ENCODE results near the gene LGALS14. TPM values are rescaled to one million over a fixed set of nuclear protein-coding genes. Genes with fewer than 3 reads are reported as not detected.
"Not testable (repeated sequence)": the region's sequence is repeated elsewhere in the genome, so short reads cannot be mapped to it uniquely, and the experiment has no call there.

The LGALS14 gene, protein sequence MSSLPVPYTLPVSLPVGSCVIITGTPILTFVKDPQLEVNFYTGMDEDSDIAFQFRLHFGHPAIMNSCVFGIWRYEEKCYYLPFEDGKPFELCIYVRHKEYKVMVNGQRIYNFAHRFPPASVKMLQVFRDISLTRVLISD
- not detected in 2 replicates for total RNA-seq (2014; rRNA removed; shearing (Covaris generic))

DNA sequence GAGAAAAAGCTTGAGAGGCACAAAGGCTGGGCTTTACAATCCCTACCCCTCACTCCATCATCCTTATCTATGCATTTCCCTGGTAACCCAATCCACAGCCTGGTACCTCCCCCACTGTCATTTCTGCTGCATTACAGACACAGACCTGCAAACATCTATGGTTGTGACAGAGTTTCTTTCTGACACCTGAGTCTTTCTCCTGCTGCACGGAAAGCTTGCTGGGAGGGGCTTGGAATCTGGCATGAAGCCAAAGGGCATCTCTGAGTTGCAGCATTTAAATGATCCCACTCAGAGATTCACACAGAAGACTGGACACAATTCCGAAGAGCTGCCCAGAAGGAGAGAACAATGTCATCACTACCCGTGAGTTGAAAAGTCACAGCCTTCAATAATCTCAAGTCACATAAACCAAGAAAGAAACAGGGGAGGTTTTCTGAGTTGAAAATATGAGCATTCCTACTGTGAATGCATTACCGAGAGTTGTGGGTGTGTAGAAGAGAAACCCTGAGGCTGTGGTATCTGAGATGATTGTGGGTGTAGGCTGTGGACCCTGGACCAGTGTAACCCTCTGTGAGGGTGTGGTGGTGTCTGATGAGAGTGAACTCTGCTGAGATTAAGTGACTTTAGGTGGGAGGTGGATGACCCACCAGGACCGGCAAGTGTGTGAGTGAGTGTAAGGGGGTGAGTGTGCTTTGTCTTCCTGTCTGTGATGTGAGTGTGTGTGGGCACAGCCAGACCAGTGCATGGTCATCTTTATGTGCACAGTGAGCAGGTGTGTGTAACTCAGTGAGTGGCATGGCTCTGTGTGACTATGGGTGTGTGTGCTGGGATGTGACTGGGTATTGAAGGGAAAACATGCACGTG lies at the start of gene LGALS14:
TSS of gene LGALS14 (plus strand) at position 301 of the 864 bp plus-strand sequence. CDS start at position 349, 48 bp downstream.
- Histone ChIP-seq H3K27ac (no peak within 1 kb of the TSS), H3K9me3 (replicated peaks) (0 out of 2 replicates have a peak, but pooled peaks cover 3% of the 10 kb centered on the region), H3K27me3 (no peaks in the 10 kb centered on the region; the same call in 1 of the 2 replicates), H3K36me3 (no peaks in the 10 kb centered on the region), H3K4me1 (no peaks in the 10 kb centered on the region), H3K4me3 (no peak within 1 kb of the TSS)
- DNase-seq: peak in 1 of 2 experiments; percentile 21

DNA sequence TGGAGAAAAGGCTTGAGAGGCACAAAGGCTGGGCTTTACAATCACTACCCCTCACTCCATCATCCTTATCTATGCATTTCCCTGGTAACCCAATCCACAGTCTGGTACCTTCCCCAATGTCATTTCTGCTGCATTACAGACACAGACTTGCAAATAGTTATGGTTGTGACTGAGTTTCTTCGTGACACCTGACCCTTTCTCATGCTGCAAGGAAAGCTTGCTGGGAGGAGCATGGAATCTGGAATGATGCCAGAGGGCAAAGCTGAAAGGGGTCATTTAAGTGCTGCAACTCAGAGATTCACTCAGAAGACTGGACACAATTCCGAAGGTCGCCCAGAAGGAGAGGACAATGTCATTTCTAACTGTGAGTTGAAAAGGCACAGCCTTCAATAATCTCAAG lies 48.7 kb upstream of the LGALS14 start, which contains the start of gene LGALS16:
TSS of gene LGALS16 (plus strand) at position 301 of the 400 bp plus-strand sequence. CDS start at position 350, 49 bp downstream.
- no peak within 1 kb of the TSS for H3K27ac ChIP-seq
- H3K4me1 ChIP-seq: no peaks in the 10 kb centered on the region
- peaks cover 3% of the 10 kb centered on the region; the same call in 1 of the 2 replicates for H3K27me3 ChIP-seq
- H3K4me3 ChIP-seq: no peak within 1 kb of the TSS
- H3K36me3 ChIP-seq: no peaks in the 10 kb centered on the region
- no peaks in the 10 kb centered on the region for H3K9me3 ChIP-seq (replicated peaks)
- DNase-seq: no peak

DNA sequence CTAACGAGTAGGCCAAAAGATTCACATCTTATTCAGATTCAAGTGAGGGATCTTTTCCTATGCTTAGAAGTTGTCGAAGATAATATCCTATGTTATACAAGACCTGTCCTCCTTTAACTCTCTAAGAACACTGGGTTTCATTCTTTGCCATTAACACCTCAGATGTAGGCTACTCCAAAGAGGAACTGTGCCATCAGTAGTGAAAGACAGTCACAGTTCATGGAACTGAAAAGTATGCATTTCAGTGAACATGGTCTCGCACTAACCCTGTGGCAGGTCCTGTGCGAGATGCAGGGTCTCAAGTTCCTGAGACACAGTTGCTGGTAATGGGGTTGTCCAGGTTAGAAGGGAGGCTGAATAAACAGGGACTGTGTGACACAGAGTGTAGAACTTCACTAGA lies 44.5 kb upstream of the LGALS14 start:
- no peak for DNase-seq
- no peaks in the 10 kb centered on the region; the same call in 1 of the 2 replicates for H3K9me3 ChIP-seq (replicated peaks)
- no peak overlapping the region for H3K27ac ChIP-seq
- H3K36me3 ChIP-seq: no peaks in the 10 kb centered on the region
- H3K27me3 ChIP-seq: peaks cover 3% of the 10 kb centered on the region; the same call in 1 of the 2 replicates
- H3K4me1 ChIP-seq: no peaks in the 10 kb centered on the region
- H3K4me3 ChIP-seq: no peak overlapping the region

DNA sequence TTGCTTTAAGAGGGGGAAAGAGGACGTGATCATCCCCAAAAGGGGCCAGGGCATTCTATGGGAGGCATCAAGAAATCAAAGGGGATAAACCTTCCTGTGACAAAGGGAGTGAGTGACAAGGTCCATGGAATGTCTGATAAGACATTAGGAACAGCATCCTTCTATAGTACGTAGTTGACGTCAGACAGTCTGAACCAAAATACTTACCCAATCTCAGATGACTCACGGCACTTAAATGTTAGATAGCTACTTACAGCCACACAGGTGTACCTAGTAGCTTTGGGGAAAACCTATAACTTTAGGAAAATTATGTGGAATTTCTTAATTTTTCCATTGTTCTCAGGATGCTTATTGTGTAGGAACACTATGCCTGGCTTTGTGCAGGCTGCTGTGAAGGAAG lies 43.6 kb upstream of the LGALS14 start:
- Histone ChIP-seq H3K9me3 (replicated peaks) (peaks cover 3% of the 10 kb centered on the region; the same call in 1 of the 2 replicates), H3K27ac (no peak overlapping the region), H3K27me3 (peaks cover 3% of the 10 kb centered on the region; the same call in 1 of the 2 replicates), H3K4me1 (no peaks in the 10 kb centered on the region), H3K4me3 (no peak overlapping the region), H3K36me3 (no peaks in the 10 kb centered on the region)
- DNase-seq: no peak

DNA sequence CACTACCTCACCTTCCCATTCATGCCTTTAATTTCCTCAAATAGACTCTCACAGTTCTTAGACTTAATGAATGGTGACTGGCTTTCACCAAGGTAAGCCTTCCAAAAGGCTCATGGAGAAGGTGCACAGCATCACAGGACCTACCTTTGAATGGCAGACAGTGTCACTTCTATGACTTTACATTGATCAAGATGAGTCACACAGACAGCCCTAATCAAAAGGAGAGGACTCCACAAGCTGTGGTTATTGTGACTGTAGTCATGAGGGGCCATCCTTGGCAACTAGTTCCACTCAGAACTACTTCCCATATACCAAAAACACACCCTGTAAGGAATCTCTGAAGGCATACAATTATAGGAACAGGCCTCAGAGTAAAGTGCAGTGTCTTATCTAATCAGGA lies 42.7 kb upstream of the LGALS14 start:
- no peak for DNase-seq
- peaks cover 3% of the 10 kb centered on the region; the same call in 1 of the 2 replicates for H3K27me3 ChIP-seq
- no peaks in the 10 kb centered on the region for H3K36me3 ChIP-seq
- H3K9me3 ChIP-seq (replicated peaks): peaks cover 3% of the 10 kb centered on the region; the same call in 1 of the 2 replicates
- H3K27ac ChIP-seq: no peak overlapping the region
- no peak overlapping the region for H3K4me3 ChIP-seq
- H3K4me1 ChIP-seq: no peaks in the 10 kb centered on the region

DNA sequence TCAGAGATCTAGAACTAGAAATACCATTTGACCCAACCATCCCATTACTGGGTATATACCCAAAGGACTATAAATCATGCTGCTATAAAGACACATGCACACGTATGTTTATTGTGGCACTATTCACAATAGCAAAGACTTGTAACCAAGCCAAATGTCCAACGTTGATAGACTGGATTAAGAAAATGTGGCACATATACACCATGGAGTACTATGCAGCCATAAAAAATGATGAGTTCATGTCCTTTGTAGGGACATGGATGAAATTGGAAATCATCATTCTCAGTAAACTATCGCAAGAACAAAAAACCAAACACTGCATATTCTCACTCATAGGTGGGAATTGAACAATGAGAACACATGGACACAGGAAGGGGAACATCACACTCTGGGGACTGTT lies 34.4 kb upstream of the LGALS14 start:
- not testable (repeated sequence) for H3K27ac ChIP-seq; H3K4me3 ChIP-seq; H3K9me3 ChIP-seq (replicated peaks); H3K4me1 ChIP-seq; H3K27me3 ChIP-seq; DNase-seq; H3K36me3 ChIP-seq

DNA sequence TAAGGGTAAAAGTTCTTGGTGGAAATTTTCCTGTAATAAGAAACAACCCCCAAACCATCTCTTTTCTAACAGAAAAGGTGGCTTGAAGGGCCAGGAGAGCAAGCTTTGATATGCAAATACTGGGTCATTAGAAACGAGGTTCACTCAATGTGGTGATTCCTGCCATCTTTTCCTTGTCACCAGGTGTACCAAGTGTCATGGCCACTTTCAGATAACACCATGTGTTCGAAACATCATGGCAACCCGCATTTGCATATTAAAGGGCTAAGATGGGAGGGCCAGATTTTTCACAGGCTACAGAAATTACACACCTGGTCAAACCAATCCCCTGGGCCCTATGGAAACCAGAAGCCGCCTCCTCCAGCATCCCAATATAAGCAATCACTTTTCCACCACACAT lies 33.3 kb upstream of the LGALS14 start:
- Histone ChIP-seq H3K27ac (no peak overlapping the region), H3K27me3 (no peaks in the 10 kb centered on the region), H3K36me3 (no peaks in the 10 kb centered on the region), H3K4me1 (no peaks in the 10 kb centered on the region), H3K4me3 (no peak overlapping the region), H3K9me3 (replicated peaks) (no peaks in the 10 kb centered on the region)
- DNase-seq: no peak

DNA sequence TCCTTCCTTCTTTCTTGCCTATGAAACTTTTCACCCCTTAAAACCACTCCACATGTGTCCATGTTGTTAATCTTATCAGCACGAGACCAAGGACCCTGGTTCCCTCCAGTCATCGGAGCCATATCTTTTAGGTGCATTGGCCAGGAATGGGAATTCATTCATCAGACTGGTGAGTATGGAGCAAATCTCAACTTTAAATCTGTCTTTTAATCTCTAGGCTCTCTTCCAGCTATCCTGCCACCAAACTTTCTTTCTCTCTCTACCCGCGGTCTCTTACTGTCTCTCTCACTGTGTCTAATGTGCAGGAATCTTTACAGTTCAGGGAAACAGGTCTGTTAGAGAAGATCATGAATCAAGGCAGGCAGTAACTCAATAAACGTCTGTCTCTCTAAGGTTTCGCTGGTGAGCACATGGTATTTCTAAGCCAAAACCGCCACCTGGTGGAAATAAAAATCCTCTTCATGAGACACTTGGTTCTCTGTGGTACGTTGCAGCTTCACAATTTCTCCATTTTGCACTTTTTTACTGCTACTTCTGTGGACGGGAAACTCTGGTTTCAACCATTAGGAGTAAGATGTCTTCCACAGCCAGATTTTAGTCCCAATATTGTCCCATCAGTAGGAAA lies 32.4 kb upstream of the LGALS14 start:
- H3K36me3 ChIP-seq: no peaks in the 10 kb centered on the region
- DNase-seq: peak; percentile 52 to 85

DNA sequence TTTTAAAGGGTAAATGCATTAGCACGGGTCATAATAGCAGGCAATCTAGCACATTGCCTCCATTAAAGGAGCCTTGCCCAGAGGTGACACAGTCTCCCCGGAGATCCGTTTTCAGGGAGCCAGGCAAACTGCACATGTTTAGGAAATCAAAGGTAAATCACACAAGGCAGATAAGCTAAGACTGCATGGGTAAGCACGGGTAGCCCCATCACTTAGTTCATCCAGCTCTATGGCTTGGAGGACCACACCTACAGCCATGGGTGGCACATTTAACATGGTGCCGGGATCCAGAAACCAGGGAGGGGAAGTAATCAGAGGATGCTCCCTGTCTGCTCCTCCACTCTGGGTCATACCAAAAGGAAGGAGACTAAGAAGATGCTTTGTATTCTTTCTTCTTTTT lies 31.8 kb upstream of the LGALS14 start:
- DNase-seq: no peak
- Histone ChIP-seq H3K36me3 (no peaks in the 10 kb centered on the region), H3K27me3 (no peaks in the 10 kb centered on the region), H3K4me1 (peaks cover 5% of the 10 kb centered on the region), H3K4me3 (no peak overlapping the region), H3K27ac (no peak overlapping the region), H3K9me3 (replicated peaks) (no peaks in the 10 kb centered on the region)

More for the DNA sequence above, 32.4 kb upstream of the LGALS14 start:
- H3K4me1 ChIP-seq: no peaks in the 10 kb centered on the region
- no peak overlapping the region for H3K4me3 ChIP-seq
- H3K27me3 ChIP-seq: no peaks in the 10 kb centered on the region
- no peak overlapping the region for H3K27ac ChIP-seq
- no peaks in the 10 kb centered on the region for H3K9me3 ChIP-seq (replicated peaks)

DNA sequence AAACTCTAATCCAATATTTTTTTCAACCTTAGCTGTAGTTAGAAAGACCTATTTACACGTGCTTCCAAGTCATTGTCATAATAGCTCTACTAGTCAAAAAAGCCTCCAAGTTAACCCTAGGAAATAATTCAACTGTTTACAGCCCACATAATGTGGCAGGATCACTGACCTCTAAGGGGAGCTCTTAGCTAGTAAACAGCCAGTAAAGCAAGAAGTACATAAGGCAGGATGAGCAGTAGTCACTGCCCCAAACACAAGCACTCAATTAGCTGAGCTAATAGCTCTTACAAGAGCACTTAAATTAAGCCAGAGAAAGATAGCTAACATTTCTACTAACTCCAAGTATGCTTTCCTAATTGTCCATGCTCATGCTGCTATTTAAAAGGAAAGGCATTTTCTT lies 30.4 kb upstream of the LGALS14 start:
- DNase-seq: peak in 1 of 2 experiments; percentile 50

DNA sequence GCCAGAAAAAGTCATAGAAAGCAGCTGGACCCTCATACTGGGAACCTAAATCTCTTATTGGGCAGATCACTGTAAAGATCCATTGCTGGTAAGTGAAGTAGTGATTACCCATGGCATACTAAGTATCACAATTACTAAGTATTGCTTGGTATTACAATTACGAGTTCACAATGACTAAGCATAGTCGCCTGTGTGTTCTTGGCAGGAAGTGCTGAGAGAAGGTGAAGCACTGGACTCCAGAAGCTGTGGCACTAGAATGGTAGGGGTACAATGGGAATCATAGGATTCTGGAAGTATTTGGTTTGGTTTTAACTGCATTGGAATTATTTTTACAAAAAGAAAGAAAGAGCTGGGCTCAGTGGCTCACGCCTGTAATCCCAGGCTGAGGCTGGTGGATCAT lies 28.3 kb upstream of the LGALS14 start:
- no peak for DNase-seq
- Histone ChIP-seq H3K27ac (no peak overlapping the region), H3K36me3 (no peaks in the 10 kb centered on the region), H3K4me1 (peaks cover 20% of the 10 kb centered on the region), H3K27me3 (no peaks in the 10 kb centered on the region), H3K4me3 (no peak overlapping the region), H3K9me3 (replicated peaks) (no peaks in the 10 kb centered on the region)

More for the DNA sequence above, 30.4 kb upstream of the LGALS14 start:
- H3K4me3 ChIP-seq; H3K27me3 ChIP-seq; H3K36me3 ChIP-seq; H3K9me3 ChIP-seq (replicated peaks); H3K27ac ChIP-seq: not testable (repeated sequence)
- H3K4me1 ChIP-seq: peaks cover 18% of the 10 kb centered on the region

DNA sequence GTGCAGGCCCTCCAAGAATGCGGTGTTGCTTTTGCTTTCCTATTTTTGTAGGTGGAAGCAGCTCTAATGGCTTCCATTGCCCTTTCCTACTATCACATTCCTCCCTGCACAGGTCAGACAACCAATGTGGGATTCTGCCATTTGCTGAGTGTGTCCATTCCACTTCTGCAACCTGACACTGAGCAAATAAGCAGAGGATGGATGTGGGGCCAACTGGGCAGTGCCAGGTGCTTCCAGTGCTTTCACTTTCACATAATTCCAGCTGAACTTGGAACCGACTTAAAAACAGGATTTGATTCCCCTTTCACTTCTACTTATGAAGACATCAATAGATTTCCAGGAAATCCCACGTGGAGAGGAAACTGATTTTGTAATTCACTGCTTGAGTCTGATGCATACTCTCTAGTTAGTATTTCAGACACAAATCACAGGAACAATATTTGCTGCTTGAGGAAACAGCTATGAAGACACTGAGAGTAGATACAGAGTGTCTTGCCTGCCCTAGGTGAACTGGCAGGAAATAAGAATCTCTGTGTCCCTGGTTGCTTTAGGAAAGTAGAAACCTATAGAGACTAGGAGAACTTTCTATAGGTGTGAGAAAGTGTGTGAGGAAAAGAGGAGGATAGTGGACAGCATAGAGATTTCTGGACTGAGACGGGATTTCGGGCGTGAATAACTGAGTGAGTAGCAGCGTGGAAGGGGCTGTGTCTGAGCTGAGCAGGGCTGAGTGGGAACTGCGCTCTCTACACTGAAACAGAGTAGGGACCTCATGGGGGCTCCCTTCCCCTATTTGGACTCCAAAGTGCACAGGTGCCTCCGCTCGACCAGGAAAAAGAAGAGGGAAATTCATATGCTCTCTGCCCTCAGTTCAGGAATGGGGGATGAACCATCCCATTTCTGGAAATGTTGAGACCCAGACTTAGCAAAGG lies 26.1 kb upstream of the LGALS14 start:
- H3K27ac ChIP-seq: peak overlapping the region; percentile 6; the same call in 1 of the 2 replicates
- H3K27me3 ChIP-seq: 0 out of 2 replicates have a peak, but pooled peaks cover 6% of the 10 kb centered on the region
- peak; percentile 71 to 82 for DNase-seq

DNA sequence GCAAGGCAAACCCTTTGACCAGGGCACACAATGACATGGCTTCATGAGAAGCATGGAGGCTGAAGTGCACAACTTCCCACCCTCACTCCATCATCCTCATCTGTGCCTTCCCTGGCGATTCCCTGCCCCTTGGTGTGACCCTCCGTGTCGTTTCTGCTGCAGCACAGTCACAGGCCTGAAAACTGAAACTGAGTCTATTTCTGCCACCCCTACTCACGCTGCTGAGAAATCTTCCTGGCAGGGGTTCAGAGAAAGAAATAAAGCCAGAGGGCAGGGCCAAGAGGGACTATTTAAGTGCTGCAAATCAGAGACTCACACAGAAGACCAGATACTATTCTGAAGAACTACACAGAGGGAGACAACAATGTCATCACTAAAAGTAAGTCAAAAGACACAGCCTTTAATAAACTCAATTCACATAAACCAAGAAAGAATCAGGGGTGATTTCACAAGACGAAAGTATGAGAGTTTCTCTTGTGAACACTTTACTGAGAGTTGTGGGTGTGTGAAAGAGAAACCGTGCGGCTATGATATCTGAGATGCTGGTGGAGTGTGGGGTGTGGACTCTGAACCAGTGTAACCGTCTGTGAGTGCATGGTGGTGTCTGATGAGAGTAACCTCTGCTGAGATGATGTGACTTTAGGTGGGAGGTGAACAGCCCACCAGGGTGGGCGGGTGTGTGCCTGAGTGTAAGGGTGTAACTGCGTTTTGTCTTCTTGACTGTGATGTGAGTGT lies 25.1 kb upstream of the LGALS14 start:
- Histone ChIP-seq H3K36me3 (no peaks in the 10 kb centered on the region), H3K4me1 (peaks cover 23% of the 10 kb centered on the region), H3K27me3 (0 out of 2 replicates have a peak, but pooled peaks cover 6% of the 10 kb centered on the region), H3K9me3 (replicated peaks) (no peaks in the 10 kb centered on the region), H3K4me3 (no peak overlapping the region), H3K27ac (no peak overlapping the region)
- DNase-seq: peak in 1 of 2 experiments; percentile 15

More for the DNA sequence above, 26.1 kb upstream of the LGALS14 start:
- Histone ChIP-seq H3K9me3 (replicated peaks) (no peaks in the 10 kb centered on the region), H3K36me3 (no peaks in the 10 kb centered on the region), H3K4me3 (no peak overlapping the region), H3K4me1 (peaks cover 20% of the 10 kb centered on the region)

Data from SJCRH30 (cell line).